ENCODE data around the gene VSIG10.

GRCh38 chr12:118150625-118151024 lies 46.8 kb upstream of the VSIG10 start:
- no peak for TF ChIP-seq CTCF (IDR thresholded peaks at IDR 0.05)
- no peak for TF ChIP-seq POLR2A (IDR thresholded peaks at IDR 0.05)
